ENCODE results near the gene IQSEC2.

DNA sequence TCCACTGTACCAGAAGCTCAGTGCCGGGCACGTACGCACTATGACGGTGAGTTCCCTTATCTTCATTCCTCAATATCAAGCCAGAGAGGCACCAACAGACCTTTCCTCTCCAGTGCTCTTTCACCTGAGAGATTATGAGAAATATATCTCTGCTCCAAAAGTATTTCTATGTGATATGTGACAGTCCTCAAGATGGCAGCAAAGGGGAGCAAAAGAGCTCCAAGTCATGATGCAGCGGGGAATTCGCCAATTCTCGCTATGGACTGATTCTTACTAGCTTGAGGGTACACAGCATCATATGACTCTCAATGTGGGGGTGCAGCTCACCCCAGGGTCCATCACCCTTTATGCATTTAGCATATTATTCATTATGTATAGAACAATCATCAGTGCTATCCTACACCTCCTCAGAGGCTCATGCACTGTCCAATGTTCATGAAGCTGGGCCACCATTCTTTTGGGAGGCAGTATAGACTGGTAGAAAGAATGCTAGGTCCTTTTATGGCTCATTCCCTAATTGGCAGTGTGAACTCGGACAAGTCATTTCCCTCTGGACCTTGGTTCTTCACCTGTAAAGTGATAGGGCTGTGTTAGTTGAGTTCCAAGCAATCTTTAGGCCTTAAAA, 12.8 kb upstream of the IQSEC2 start:
- TF ChIP-seq, protein P1, sequence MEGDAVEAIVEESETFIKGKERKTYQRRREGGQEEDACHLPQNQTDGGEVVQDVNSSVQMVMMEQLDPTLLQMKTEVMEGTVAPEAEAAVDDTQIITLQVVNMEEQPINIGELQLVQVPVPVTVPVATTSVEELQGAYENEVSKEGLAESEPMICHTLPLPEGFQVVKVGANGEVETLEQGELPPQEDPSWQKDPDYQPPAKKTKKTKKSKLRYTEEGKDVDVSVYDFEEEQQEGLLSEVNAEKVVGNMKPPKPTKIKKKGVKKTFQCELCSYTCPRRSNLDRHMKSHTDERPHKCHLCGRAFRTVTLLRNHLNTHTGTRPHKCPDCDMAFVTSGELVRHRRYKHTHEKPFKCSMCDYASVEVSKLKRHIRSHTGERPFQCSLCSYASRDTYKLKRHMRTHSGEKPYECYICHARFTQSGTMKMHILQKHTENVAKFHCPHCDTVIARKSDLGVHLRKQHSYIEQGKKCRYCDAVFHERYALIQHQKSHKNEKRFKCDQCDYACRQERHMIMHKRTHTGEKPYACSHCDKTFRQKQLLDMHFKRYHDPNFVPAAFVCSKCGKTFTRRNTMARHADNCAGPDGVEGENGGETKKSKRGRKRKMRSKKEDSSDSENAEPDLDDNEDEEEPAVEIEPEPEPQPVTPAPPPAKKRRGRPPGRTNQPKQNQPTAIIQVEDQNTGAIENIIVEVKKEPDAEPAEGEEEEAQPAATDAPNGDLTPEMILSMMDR (IDR thresholded peaks at IDR 0.05; ENCODE audit: insufficient read depth, low read length): no peak
- TF ChIP-seq SPI1 (IDR thresholded peaks at IDR 0.05; ENCODE audit: borderline replicate concordance, low read depth): no peak
- no peak for TF ChIP-seq POLR2AphosphoS5 (IDR thresholded peaks at IDR 0.05; ENCODE audit: low read depth)
- TF ChIP-seq GABPA (IDR thresholded peaks at IDR 0.05; ENCODE audit: low read depth): no peak

Measured in HL-60 (cell line).